HG02981 (cell line): ENCODE results near the gene VAX1.
"Not testable (repeated sequence)": the region's sequence is repeated elsewhere in the genome, so short reads cannot be mapped to it uniquely, and the experiment has no call there.

Source experiments
- ATAC-seq: cut with Tn5 transposase; IDR thresholded peaks from one replicate; pipeline ENCODE4 v1.9.1; 2021; ENCODE audit warnings: mild to moderate bottlenecking, moderate library complexity; ENCODE audit not compliant: unreplicated experiment

Gene VAX1

GRCh38 chr10:117084421-117085246, 53.4 kb downstream of the VAX1 start:
- ATAC-seq = not testable (repeated sequence)
